Measurements from ENCODE around the gene CHRNA4.

CHRNA4 gene

GRCh38 chr20:63363013-63363957 lies 2.1 kb upstream of the CHRNA4 start:
- FAIRE-seq: no peak

DNA sequence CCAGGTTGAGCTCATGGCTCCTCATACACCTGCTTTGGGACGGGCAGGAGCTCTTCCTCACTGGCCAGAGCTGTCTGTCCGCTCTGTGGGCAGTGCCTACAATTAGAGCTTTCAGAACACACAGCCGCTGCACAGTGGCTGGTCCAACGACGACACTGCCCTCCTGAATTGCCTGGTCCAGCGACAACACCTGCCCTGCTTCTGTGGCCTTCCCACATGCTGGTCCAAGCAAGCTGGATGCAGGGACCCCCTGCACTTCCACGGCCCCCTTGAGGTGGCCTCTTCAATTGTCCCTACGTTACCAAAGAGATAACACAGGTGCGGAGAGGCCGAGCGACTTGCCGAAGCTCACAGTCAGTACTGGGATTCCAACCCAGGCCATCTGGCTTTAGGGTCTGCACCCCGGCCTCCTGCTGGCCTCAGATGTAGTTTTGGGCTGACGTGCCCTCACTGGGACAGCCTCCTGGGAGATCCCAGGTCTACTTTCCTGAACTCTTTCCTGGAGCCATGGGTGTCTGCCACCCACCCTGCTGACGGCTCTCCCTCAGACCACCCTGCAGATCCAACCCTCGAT lies 1.4 kb upstream of the CHRNA4 start:
- no peak for FAIRE-seq

DNA sequence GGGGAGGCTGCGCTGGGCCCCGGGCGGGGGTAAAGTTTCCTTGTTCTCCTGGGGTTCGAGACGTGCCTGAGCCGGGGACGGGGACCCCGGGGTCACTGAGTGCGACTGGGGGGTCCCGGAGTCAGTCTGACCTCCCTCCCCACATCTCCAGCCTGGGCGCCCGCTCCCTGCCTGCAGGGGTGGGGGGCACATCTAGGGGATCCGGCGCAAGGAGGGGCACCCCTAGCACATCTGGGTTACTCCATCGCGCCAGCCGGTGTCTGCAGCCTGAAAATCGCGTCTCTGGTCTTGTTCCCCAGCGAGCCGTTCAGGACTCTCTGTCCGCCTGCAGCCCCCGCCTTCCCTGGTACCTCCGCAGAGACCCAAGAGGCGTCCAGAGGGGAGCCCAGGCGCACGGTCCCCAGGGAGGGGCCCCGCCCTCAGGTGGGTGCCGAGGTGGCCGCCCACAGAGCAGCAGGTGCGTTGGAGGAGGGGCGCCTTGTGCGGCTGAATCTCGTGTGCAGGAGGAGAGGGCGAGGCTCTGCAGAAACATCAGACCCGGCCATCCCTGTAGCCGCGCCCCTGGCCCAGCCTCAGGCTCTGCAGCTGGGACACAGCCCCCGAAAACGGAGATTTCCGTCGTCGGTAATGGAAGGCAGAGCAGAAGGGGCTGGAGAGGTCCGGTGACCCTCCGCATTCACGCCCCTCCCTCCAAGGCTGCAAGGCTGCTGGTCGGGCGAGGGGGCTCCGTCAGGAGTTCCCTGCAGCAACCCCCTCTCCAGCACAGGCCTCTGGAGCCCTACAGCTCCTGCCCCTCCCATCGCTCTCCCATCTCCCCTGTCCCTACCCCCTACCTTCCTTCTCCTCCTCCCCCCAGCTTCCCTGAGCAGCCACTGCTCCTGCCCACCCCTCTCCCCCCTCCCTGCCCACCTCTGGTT lies 628 bp upstream of the CHRNA4 start:
- FAIRE-seq: no peak

DNA sequence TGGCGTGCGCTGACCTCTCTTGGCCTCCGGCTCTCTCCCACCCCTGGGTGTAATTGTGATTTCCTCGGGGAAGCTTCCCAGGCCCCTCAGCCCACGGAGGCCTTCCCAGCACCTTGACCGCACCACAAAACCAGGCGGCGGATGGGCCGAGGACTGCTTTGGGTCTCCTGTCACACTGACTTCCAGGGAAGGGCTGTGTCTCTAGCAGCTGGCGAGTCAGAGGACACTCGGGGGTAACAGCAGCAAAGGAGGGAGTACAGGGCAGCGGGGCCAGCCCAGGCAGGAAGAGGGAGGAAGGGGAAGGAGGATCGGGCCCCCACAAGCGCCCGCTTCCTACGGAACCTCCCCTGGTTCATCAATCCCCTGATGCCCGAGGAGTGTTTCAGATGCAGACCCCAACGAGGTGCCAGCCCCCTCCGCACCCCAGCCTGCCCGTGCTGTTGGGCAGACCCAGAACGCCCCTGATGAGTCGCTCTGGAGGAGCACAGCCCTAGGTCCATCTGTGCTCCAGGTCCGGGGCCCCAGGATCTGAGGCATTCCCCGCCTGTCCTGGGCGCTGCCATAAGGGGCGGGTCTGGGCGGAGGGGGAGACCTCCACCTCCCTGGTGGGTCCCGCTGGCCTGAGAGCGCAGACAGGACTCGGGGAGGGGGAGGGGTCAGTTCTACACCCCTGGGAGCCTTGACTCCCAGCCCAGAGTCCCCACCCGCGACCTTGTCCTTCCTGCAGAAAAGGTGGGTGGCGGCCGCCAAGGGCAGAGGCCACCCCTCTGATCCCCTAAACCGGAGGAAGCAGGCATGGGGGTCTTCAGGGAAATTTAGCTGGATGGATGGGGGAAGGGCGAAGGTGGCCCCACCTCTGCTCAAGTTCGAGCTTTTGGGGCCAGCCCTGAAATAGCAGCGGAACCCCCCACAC lies 956 bp downstream of the CHRNA4 start:
- no peak for FAIRE-seq

DNA sequence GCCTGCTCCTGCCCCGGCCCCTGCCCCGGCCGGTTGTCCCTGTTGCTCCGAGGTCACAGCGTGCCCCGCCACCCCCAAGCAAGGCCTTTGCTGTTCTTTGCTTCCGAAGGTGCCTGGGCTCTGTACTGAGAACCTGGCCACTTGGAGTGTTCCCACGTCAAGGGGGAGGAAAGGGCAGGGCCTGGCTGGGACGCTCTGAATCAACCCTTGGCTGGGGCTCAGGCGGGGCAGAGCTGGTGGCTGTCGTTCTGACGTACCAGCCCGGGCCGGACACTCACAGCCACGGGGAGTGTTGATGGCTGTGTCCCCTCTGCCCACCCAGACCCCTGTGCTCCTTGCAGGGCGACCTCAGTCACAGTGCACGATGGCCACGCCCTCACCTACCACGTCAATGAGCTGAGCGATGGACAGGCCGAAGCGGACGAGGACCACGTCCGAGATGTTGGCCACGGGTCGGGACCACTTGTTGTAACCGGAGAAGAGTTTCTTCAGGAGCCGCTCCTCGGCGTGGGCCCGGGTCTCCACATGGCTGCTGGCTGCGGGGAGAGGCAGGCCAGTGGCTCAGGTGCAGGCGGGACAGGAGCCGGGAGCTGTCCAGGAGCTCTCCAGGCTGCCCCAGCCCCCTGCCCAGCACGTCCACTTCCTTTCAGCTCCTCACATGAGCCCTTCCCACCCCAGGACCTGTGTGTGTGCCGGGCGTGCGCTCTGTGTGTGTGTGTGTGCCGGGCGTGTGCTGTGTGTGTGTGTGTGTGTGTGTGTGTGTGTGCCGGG lies 1.8 kb downstream of the CHRNA4 start:
- FAIRE-seq: no peak

DNA sequence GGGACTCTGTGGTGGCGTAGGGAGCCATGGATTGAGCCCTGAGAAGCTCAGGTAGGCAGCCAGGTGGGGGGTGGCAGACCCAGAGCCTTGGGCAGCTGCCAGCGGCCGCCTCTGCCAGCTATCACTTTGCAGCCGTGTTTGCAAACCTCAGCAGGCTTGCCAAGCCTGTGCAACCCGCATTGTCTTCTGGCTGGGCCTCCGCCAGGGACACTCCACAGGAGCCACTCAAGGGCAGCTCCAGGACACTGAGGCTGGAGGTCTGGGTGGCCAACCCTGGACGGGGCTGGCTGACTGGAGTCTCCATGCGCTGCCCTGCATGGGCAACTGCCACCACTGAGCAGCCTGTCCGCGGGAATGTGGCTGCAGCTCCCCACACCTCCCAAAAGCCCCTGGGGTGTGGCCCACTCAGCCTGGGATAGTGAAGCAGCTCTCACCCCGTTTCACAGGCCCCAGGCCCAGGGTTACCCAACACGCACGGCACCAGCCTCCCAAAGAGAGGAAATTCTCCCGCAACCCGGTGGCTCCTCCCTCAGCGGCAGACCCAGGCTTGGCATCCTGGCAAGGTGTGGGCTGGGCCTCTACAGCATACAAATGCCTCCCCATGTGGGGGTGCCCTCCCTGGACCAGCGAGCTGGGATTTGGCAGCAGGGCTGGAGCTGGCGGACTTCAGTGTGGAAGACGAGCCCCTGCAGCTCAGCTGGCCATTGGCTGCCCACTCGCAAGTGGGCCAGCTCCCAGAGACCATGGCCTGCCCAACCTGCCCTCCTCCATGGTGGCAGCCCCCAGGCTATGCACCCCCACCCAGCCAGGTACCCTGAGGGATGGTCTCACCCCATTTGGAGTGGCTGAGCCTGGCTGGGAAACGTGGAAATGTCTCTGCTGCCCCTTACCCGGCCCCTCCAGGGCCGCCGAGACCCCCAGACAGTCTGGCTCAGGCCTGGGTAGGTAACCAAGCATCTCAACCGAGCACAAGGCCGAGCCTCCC lies 2.9 kb downstream of the CHRNA4 start:
- no peak for FAIRE-seq

DNA sequence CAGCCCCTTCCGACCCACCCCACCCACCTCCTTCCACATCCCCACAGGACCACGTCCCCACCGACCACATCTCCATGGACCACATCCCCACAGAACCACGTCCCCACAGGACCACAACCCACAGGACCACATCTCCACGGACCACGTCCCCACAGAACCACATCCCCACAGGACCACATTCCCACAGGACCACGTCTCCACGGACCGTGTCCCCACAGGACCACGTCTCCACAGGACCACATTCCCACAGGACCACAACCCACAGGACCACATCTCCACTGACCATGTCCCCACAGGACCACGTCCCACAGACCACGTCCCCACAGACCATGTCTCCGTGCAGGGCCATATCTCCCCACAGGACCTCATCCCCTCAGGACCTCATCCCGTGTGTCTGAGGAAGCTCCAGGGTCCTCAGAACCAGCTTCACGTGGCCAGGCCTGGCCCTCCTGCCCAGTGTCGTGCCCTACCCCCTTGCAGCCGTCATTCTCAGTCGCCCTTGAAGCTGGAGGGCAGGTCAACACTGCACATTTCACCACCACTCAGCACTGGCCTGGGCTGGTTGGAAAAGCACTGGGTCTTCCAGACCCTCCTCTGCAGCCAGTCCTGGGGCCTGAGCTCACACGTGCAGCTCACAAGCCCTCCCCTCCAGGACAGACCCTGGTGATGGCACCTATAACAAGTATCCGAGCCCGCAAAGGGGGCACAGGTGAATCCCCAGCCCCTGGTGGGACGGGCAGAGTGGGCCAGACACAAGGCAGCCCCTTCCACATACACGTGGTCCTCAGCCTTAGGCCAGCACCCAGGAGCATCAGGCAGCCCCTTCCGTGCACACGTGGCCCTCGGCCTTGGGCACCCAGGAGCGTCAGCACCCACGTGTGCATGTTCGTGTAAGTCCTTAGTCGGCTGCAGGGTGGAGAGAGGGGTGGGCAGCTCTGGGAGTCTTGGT lies 3.9 kb downstream of the CHRNA4 start:
- no peak for FAIRE-seq

- FAIRE-seq: no peak
Observed at GRCh38 chr20:63356511-63356910, 4.6 kb downstream of the CHRNA4 start.

DNA sequence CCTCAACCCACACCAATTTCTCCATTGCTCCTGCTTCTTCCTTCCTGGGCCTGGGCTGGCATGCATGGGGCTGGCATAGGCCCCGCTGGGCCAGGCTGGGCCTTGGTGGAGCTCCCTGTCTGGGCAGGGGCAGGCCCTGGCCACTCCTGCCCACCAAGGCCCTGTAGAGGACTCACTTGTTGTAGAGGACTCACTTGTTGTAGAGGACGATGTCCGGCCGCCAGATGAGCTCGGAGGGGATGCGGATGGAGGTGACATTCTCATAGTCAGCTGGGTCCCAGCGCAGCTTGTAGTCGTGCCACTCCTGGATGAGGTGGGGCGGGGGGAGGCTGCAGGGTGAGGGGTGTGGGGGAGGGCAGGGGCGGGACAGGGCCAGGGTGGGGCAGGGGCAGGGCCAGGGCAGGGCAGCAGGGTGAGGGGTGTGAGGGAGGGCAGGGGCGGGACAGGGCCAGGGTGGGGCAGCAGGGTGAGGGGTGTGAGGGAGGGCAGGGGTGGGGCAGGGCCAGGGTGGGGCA lies 5.3 kb downstream of the CHRNA4 start:
- FAIRE-seq: no peak

DNA sequence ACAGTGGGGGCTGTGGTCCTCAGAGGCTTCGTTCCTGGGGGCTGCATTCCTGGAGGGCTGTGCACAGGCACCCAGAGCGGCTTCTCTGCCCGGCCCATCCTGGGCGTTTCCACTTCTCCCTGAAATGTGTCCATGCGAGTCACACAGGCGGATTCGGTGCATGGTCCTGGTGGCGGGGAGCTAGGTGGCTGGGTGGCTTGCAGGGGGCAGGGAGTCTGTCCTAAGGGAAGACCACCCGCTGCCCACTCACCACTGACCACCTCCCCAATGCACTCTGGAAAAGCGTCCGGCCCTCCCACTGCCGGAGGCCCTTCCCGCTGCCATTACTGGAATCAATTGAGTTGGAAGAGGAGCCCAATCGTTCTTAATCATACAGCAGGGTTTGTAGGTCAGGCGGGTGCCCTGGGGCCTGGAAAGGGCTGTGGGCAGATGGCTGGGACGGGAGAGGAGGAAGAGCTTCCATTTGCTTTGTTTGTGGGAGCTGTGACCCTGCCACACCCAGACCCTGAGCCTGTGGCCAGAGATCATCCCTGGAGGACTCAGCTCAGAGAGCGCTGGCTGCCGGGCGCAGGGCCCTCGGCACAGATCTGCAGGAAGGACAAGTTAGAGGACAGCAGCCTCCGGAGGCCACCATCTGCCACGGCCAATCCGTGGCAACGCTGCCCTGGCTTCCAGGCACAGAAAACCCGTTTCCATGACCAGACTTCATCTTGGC lies 6.4 kb downstream of the CHRNA4 start:
- no peak for FAIRE-seq

- FAIRE-seq: no peak
Observed at GRCh38 chr20:63352811-63353221, 8.3 kb downstream of the CHRNA4 start.

GRCh38 chr20:63351811-63352591 lies 9.1 kb downstream of the CHRNA4 start:
- no peak for FAIRE-seq

DNA sequence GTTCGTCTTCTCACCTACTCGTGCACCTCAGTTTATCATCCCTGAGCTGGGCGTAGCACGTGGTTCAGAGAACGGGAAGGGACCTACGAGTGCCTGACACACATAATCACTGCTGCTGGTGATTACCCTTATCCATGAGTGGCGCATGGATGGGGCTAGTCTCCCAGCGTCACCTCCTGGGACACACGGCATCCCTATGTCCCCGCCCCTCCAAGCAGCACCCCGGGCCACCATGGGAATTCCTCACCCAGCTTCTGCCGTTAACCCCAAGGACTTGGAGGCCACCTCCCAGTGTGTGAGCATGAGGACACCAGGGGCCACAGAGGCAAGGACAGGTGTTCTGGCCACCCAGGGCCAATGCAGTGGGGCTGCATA lies 9.8 kb downstream of the CHRNA4 start:
- no peak for FAIRE-seq

DNA sequence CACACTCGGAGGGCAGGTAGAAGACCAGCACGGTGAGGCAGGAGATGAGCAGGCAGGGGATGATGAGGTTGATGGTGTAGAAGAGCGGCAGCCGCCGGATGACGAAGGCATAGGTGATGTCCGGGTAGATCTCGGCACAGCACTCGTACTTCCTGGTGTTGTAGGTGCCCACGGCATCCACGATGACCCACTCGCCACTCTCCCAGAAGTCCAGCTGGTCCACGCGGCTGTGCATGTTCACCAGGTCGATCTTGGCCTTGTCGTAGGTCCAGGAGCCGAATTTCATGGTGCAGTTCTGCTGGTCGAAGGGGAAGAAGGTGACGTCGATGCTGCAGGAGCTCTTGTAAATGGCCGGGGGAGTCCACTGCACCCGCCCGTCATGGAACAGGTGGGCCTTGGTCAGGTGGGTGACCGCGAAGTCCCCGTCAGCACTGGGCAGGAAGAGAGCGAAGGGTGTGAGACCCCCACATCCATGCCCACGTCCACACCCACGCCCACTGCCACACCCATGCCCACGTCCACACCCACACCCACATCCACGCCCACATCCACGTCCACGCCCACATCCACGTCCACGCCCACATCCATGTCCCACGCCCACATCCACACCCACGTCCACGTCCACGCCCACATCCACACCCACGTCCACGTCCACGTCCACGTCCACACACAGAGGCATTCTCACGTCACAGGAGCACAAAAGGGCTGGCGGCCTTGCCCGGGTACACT lies 10.4 kb downstream of the CHRNA4 start:
- FAIRE-seq: no peak

DNA sequence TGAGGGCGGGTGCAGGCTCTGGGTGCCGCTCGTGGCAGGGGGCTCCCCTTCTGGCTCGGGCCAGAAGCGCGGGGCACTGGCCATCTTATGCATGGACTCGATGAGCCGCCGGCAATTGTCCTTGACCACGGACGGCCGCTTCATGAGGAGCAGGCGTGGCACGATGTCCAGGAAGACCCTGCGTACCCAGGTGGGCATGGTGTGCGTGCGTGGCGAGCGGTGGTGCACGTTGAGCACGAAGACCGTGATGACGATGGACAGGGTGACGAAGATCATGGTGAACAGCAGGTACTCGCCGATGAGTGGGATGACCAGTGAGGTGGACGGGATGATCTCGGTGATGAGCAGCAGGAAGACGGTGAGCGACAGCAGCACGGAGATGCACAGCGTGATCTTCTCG lies 11.0 kb downstream of the CHRNA4 start:
- no peak for FAIRE-seq

GRCh38 chr20:63349516-63349895 lies 11.6 kb downstream of the CHRNA4 start:
- no peak for FAIRE-seq
